ENCODE results near the gene YPEL3. TPM values are rescaled to one million over a fixed set of nuclear protein-coding genes. Genes with fewer than 3 reads are reported as not detected.
A peak's percentile ranks its signal among the peaks of the same experiment; 100 is the strongest.

Gene YPEL3
- total RNA-seq, 4 donors from 2014 or later: 33.0 to 93.7 (median 74.9) TPM

- no peak for DNase-seq (ENCODE audit: low spot score)
- TF ChIP-seq CTCF (IDR thresholded peaks at IDR 0.05): no peak
- ATAC-seq (ENCODE audit: low FRiP score): no peak
Observed at GRCh38 chr16:30068333-30068732, 27.7 kb downstream of the YPEL3 start.

- no peak for ATAC-seq (ENCODE audit: low FRiP score)
- TF ChIP-seq CTCF (IDR thresholded peaks at IDR 0.05): no peak
Observed at GRCh38 chr16:30067584-30067916, 28.5 kb downstream of the YPEL3 start.

DNA sequence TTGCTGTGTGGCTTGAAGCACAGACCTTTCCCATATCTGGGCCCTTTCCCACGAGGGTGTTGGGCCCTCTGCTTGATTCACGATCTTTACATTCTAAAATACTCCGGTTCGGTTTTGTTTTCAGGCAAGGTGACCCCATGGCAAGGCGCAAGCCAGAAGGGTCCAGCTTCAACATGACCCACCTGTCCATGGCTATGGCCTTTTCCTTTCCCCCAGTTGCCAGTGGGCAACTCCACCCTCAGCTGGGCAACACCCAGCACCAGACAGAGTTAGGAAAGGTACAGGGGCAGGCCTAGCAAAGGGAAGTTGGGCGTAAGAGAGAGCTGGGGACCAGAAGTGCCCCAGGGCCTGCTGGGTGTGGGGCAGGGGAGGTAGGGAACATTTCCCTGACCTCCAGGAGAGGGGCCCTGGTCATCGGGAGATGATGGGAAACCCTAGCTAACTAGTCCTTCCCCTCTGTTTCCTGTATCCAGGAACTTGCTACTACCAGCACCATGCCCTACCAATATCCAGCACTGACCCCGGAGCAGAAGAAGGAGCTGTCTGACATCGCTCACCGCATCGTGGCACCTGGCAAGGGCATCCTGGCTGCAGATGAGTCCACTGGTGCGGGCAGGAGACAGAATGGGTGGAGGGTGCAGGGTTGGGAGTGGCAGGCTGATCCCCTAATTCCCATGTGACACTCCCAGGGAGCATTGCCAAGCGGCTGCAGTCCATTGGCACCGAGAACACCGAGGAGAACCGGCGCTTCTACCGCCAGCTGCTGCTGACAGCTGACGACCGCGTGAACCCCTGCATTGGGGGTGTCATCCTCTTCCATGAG lies 29.0 kb downstream of the YPEL3 start:
- TF ChIP-seq CTCF (IDR thresholded peaks at IDR 0.05): no peak
- ATAC-seq (ENCODE audit: low FRiP score) (no peak), DNase-seq (ENCODE audit: low spot score) (no peak)

More at GRCh38 chr16:30067584-30067916, 28.5 kb downstream of the YPEL3 start:
- no peak for DNase-seq (ENCODE audit: low spot score)

GRCh38 chr16:30065943-30066760 lies 29.9 kb downstream of the YPEL3 start:
- no peak for TF ChIP-seq CTCF (IDR thresholded peaks at IDR 0.05)
- DNase-seq (ENCODE audit: low spot score) (peak; percentile 62), ATAC-seq (ENCODE audit: low FRiP score) (peak; percentile 50)

GRCh38 chr16:30065102-30065942 lies 30.7 kb downstream of the YPEL3 start, which contains the start of gene ALDOA:
TSS of gene ALDOA (plus strand) at chr16:30065760. CDS start at chr16:30066898, 1,138 bp downstream.
- peak; percentile 89 for DNase-seq (ENCODE audit: low spot score)
- TF ChIP-seq CTCF (IDR thresholded peaks at IDR 0.05): no peak
- ATAC-seq (ENCODE audit: low FRiP score): peak; percentile 95

DNA sequence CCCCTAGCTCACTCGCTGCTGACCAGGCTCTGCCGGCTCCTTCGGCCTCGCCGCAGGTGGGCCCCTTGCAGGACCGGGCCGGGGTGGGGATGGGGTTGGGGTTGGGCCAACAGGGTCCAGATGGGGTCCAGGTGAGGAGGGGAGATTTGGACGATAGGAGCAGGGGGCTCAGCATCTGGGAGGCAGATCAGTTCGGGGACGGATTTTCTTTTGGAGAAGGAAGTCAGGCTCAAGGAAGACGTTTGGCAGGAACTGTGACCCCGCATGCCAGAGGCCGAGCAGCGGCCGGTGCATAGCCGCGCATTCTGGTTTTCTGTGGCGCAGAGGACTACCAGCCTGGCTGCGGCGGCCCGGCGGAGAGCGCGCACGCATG lies 31.3 kb downstream of the YPEL3 start:
- no peak for TF ChIP-seq CTCF (IDR thresholded peaks at IDR 0.05)
- DNase-seq (ENCODE audit: low spot score) (no peak), ATAC-seq (ENCODE audit: low FRiP score) (no peak)
